CD4-positive, alpha-beta memory T cell (primary cell): ENCODE measurements around the gene PDZD4. TPM values are rescaled to one million over a fixed set of nuclear protein-coding genes. Genes with fewer than 3 reads are reported as not detected.

Source experiments
- CTCF ChIA-PET: fragments of 350-600 bp; sonication (Branson Sonifier 250); formaldehyde crosslinking; loops from one replicate; lab custom pipeline; 2021; ENCODE audit warnings: inconsistent platforms; ENCODE audit not compliant: partially characterized antibody; lab: Charles Lee
- POLR2A ChIA-PET: fragments of 350-600 bp; sonication (Branson Sonifier 250); formaldehyde crosslinking; loops from one replicate; lab custom pipeline; 2021; ENCODE audit not compliant: partially characterized antibody; lab: Charles Lee
- DNase-seq, 5 donors: peaks; one replicate each; pipeline versions ENCODE4 v3.0.0 to v3.0.0-alpha.2; 2020 to 2022; ENCODE audit warnings: mixed read lengths in 1 of 5
- H3K27ac ChIP-seq: one replicate; pipeline ENCODE4 v1.7.0; 2013; ENCODE audit warnings: low read depth, low read length
- H3K27me3 ChIP-seq: 2 replicates; pipeline ENCODE4 v1.7.0; 2013; ENCODE audit warnings: mild to moderate bottlenecking, low read length, moderate library complexity; ENCODE audit not compliant: insufficient read depth
- H3K36me3 ChIP-seq: 2 replicates; pipeline ENCODE4 v1.7.0; 2013; ENCODE audit warnings: mild to moderate bottlenecking, low read length, moderate library complexity; ENCODE audit not compliant: insufficient read depth
- H3K4me1 ChIP-seq: 2 replicates; pipeline ENCODE4 v1.7.0; 2013; ENCODE audit warnings: mild to moderate bottlenecking, low read length, moderate library complexity; ENCODE audit not compliant: insufficient read depth
- H3K4me3 ChIP-seq, 2 donors: one replicate each; pipeline ENCODE4 v1.7.0; 2013; ENCODE audit warnings: low read length in 2 of 2, mild to moderate bottlenecking in 1 of 2
- H3K9me3 ChIP-seq, 2 donors: one replicate each; pipeline ENCODE4 v1.7.0; 2013; ENCODE audit warnings: low read length in 2 of 2, control low read depth in 1 of 2; ENCODE audit not compliant: control insufficient read depth in 1 of 2
- H3K27ac Mint-ChIP-seq, 7 donors: one replicate each; pipeline ENCODE4 v1.8.0; 2020 to 2021; ENCODE audit warnings: mixed read lengths in 7 of 7, mild to moderate bottlenecking in 6 of 7, inconsistent platforms in 3 of 7, moderate library complexity in 3 of 7
- H3K27me3 Mint-ChIP-seq, 2 donors: one replicate each; pipeline ENCODE4 v1.8.0; 2020 to 2021; ENCODE audit warnings: mixed read lengths in 2 of 2
- H3K36me3 Mint-ChIP-seq, 2 donors: one replicate each; pipeline ENCODE4 v1.8.0; 2020 to 2021; ENCODE audit warnings: mixed read lengths in 2 of 2, inconsistent platforms in 1 of 2, mild to moderate bottlenecking in 1 of 2
- H3K4me1 Mint-ChIP-seq, 4 donors: one replicate each; pipeline ENCODE4 v1.8.0; 2020 to 2021; ENCODE audit warnings: mixed read lengths in 4 of 4, mild to moderate bottlenecking in 1 of 4
- H3K4me3 Mint-ChIP-seq, 8 donors: one replicate each; pipeline ENCODE4 v1.8.0; 2020 to 2021; ENCODE audit warnings: mixed read lengths in 8 of 8, mild to moderate bottlenecking in 7 of 8, moderate library complexity in 6 of 8, inconsistent platforms in 3 of 8
- H3K9me3 Mint-ChIP-seq, 8 donors: one replicate each; pipeline ENCODE4 v1.8.0; 2020 to 2021; ENCODE audit warnings: mixed read lengths in 8 of 8, mild to moderate bottlenecking in 5 of 8, inconsistent platforms in 3 of 8, moderate library complexity in 1 of 8
- intact Hi-C: fragments of 100-400 bp; cut with micrococcal nuclease; formaldehyde crosslinking; loops from one replicate; pipeline ENCODE4 v1.15.1; 2023
- polyA plus RNA-seq, 2 donors: library from polyadenylated mRNA; unstranded; fragments of 300-500 nt; fragmentation: Illumina TruSeq; gene quantifications; one replicate each; pipeline ENCODE4 v1.2.3, GENCODE V29; 2021
- total RNA-seq, 2 experiments: library from RNA; stranded (reverse); gene quantifications; one replicate each; pipeline ENCODE4 v1.2.3, GENCODE V29; 2021

Gene PDZD4
- total and polyA plus RNA-seq, 4 experiments from 2014 or later, result 0.47 to 5.0 (median 3.5) TPM

DNA sequence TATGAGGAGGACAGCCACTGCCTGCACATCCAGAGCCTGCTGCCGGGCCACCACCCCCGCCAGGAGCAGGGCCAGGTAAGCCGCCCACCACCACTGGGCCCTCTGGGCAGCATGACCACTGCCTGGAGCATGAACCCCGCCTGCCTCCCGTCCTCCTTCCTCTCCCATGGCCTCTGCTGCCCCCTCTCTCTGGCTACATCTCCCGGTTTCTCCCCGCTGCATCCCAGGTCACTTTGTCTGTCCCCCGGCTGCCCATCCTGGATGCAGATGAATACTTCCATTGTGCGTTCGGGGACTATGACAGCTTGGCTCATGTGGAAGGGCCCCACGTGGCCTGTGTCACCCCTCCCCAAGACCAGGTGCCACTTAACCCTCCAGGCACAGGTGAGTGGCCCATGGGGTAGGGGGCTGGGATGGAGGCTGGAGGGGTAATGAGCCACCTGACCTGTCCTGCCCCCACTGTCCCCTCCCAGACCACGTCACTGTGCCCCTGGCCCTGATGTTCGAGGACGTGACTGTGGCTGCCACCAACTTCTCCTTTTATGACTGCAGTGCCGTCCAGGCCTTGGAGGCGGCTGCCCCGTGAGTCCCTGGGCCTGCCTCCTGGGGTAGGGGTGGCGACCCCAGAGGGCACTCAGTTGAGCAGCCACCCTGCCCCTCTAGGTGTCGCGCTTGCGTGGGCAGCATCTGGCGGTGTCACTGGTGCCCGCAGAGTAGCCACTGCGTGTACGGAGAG, 60.3 kb downstream of the PDZD4 start:
- Histone ChIP-seq H3K27ac (no peak overlapping the region), H3K27me3 (no peaks in the 10 kb centered on the region), H3K36me3 (no peaks in the 10 kb centered on the region), H3K4me3 (no peak overlapping the region), H3K9me3 (no peaks in the 10 kb centered on the region), H3K4me1 (no peaks in the 10 kb centered on the region)
- intact Hi-C loops, result no loop called here
- no peaks in the 10 kb centered on the region for H3K9me3 Mint-ChIP-seq
- ChIA-PET POLR2A (no interaction called here), CTCF (no interaction called here)
- peaks cover 0 to 4% (median 3%) of the 10 kb centered on the region in 4 donors for H3K4me1 Mint-ChIP-seq
- no peak for DNase-seq
- no peak overlapping the region for H3K4me3 Mint-ChIP-seq
- H3K27ac Mint-ChIP-seq, result no peak overlapping the region
- H3K36me3 Mint-ChIP-seq, result no peaks in the 10 kb centered on the region
- H3K27me3 Mint-ChIP-seq, result no peaks in the 10 kb centered on the region

- Histone ChIP-seq H3K9me3 (no peaks in the 10 kb centered on the region), H3K4me3 (no peak overlapping the region), H3K27me3 (no peaks in the 10 kb centered on the region), H3K27ac (no peak overlapping the region), H3K4me1 (no peaks in the 10 kb centered on the region), H3K36me3 (no peaks in the 10 kb centered on the region)
- Mint-ChIP-seq H3K4me1 (peaks cover 0 to 4% (median 3%) of the 10 kb centered on the region in 4 donors), H3K9me3 (no peaks in the 10 kb centered on the region), H3K27me3 (no peaks in the 10 kb centered on the region), H3K27ac (no peak overlapping the region), H3K4me3 (no peak overlapping the region), H3K36me3 (no peaks in the 10 kb centered on the region)
- ChIA-PET POLR2A (no interaction called here), CTCF (no interaction called here)
- intact Hi-C loops, result no loop called here
- DNase-seq, result no peak
These were observed 61.0 kb downstream of the PDZD4 start for GRCh38 chrX:153769158-153769864.

- ChIA-PET CTCF (no interaction called here), POLR2A (no interaction called here)
- no peak for DNase-seq
- no peaks in the 10 kb centered on the region for H3K4me1 ChIP-seq
- H3K4me3 ChIP-seq, result no peak overlapping the region
- H3K4me1 Mint-ChIP-seq, result peaks cover 4 to 10% (median 7%) of the 10 kb centered on the region in 4 donors
- H3K9me3 ChIP-seq, result no peaks in the 10 kb centered on the region
- no peaks in the 10 kb centered on the region for H3K27me3 ChIP-seq
- no peaks in the 10 kb centered on the region for H3K36me3 ChIP-seq
- no peaks in the 10 kb centered on the region for H3K36me3 Mint-ChIP-seq
- no peak overlapping the region for H3K4me3 Mint-ChIP-seq
- no peaks in the 10 kb centered on the region for H3K27me3 Mint-ChIP-seq
- H3K9me3 Mint-ChIP-seq, result no peaks in the 10 kb centered on the region
- no peak overlapping the region for H3K27ac Mint-ChIP-seq
- no peak overlapping the region for H3K27ac ChIP-seq
- intact Hi-C loops, result no loop called here
These were observed 61.8 kb downstream of the PDZD4 start for GRCh38 chrX:153768311-153769157.

DNA sequence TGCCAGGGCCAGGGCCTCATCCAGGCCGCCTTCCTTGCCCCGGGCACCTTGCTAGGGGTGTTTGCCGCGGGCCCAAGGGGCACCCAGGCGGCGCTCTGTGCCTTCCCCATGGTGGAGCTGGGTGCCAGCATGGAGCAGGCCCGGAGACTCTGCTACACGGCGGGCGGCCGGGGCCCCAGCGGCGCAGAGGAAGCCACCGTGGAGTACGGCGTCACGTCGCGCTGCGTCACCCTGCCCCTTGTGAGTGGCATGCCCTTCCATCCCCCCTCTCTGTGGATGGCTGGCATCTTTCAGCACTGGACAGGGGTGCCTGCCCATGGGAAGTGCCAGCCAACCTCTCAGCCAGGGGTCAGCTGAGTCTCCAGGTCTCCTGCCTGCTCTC, 62.7 kb downstream of the PDZD4 start:
- Mint-ChIP-seq H3K4me3 (no peak overlapping the region), H3K9me3 (no peaks in the 10 kb centered on the region), H3K36me3 (no peaks in the 10 kb centered on the region), H3K4me1 (peaks cover 4 to 10% (median 7%) of the 10 kb centered on the region in 4 donors), H3K27ac (no peak overlapping the region), H3K27me3 (no peaks in the 10 kb centered on the region)
- no peaks in the 10 kb centered on the region for H3K27me3 ChIP-seq
- no peaks in the 10 kb centered on the region for H3K36me3 ChIP-seq
- intact Hi-C loops, result no loop called here
- no peak overlapping the region for H3K27ac ChIP-seq
- ChIA-PET POLR2A (no interaction called here), CTCF (interaction anchor here (1.0 kb wide), 1 partner anchor 185 kb away, joined by 3 read pairs; no protein-coding TSS in a partner anchor)
- DNase-seq, result no peak
- H3K4me1 ChIP-seq, result no peaks in the 10 kb centered on the region
- H3K4me3 ChIP-seq, result no peak overlapping the region
- no peaks in the 10 kb centered on the region for H3K9me3 ChIP-seq

DNA sequence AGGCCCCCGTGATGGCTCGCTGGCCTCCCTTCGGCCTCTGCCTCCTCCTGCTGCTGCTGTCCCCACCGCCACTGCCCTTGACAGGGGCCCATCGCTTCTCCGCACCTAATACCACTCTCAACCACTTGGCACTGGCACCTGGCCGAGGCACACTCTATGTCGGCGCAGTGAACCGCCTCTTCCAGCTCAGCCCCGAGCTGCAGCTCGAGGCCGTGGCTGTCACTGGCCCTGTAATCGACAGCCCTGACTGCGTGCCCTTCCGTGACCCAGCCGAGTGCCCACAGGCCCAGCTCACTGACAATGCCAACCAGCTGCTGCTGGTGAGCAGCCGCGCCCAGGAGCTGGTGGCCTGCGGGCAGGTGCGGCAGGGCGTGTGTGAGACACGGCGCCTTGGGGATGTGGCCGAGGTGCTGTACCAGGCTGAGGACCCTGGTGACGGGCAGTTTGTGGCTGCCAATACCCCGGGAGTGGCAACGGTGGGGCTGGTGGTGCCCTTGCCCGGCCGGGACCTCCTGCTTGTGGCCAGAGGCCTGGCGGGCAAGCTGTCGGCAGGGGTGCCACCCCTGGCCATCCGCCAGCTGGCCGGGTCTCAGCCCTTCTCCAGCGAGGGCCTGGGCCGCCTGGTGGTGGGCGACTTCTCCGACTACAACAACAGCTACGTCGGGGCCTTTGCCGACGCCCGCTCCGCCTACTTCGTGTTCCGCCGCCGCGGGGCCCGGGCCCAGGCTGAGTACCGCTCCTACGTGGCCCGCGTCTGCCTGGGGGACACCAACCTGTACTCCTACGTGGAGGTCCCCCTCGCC, 63.3 kb downstream of the PDZD4 start:
- peaks cover 4 to 10% (median 7%) of the 10 kb centered on the region in 4 donors for H3K4me1 Mint-ChIP-seq
- Histone ChIP-seq H3K27ac (no peak overlapping the region), H3K36me3 (no peaks in the 10 kb centered on the region), H3K27me3 (no peaks in the 10 kb centered on the region), H3K4me1 (no peaks in the 10 kb centered on the region), H3K9me3 (no peaks in the 10 kb centered on the region), H3K4me3 (no peak overlapping the region)
- intact Hi-C loops, result no loop called here
- no peaks in the 10 kb centered on the region for H3K27me3 Mint-ChIP-seq
- no peak overlapping the region for H3K27ac Mint-ChIP-seq
- no peaks in the 10 kb centered on the region for H3K9me3 Mint-ChIP-seq
- CTCF ChIA-PET, result interaction anchor here (1.0 kb wide), 1 partner anchor 185 kb away, joined by 3 read pairs; no protein-coding TSS in a partner anchor
- no peak for DNase-seq
- H3K4me3 Mint-ChIP-seq, result no peak overlapping the region
- no peaks in the 10 kb centered on the region for H3K36me3 Mint-ChIP-seq
- POLR2A ChIA-PET, result no interaction called here

DNA sequence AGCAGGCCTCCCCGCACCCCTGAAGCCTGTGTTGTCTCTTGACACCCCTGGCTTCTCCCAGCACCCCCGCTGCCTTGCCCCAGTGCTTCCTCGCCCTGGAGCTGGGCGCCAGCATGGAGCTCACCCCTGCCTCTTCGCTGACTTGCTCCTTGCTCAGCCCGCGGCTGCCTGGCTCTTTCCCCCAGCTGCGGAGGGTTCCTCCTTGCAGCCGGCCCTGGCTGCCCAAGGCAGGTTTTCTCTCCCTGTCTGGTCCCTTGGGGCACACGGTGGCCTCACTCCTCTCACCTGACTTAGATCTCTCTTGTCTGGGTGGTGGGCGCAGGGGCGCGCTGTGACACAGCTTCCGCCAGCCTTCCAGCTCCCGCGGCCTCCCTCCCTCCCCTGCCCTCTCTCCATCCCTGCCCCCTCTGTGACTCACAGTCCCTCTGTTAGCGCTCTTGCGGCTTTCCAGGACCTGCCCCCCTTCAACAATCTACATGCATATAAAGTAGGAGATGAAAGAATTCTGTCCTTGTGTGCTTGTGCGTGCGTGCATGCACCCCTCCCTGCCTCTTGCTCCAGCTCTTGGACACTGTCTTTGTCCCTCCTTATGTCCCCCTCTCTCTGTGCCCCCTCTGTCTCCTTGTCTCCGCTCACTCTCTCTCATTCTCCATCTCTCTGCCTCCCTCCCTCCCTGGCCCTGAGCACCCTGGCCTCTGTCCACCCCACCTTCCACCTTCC, 64.1 kb downstream of the PDZD4 start:
- ChIA-PET POLR2A (no interaction called here), CTCF (no interaction called here)
- Mint-ChIP-seq H3K4me3 (peak overlapping the region in 1 of 8 donors; percentile 20), H3K9me3 (no peaks in the 10 kb centered on the region), H3K36me3 (no peaks in the 10 kb centered on the region), H3K4me1 (peaks cover 4 to 10% (median 7%) of the 10 kb centered on the region in 4 donors), H3K27me3 (no peaks in the 10 kb centered on the region), H3K27ac (no peak overlapping the region)
- no peak overlapping the region for H3K27ac ChIP-seq
- no peaks in the 10 kb centered on the region for H3K4me1 ChIP-seq
- H3K27me3 ChIP-seq, result no peaks in the 10 kb centered on the region
- no peak overlapping the region for H3K4me3 ChIP-seq
- H3K36me3 ChIP-seq, result no peaks in the 10 kb centered on the region
- intact Hi-C loops, result no loop called here
- no peaks in the 10 kb centered on the region for H3K9me3 ChIP-seq
- no peak for DNase-seq
